Measurements from ENCODE around the gene TGFBR3.

DNA sequence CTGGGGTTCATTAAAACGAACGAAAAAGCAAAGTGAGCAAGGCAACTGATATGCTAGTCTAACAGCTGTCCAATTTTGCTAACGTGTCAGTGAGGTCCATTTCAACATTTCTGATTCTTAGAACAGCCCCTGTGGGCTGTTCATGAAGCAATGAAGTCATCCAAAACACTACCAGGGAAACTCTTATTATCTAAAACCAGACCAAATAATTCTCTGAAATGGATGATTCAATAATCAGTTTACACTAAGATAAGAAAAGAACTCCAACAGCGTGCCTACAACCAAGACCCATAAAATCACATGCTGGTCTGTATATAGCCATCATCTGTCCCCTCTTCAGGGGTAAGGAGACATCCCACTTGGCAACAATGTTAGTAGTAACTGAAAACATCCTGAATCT lies 122.7 kb downstream of the TGFBR3 start:
- TF ChIP-seq EP300 (IDR thresholded peaks at IDR 0.05) (no peak), POLR2A (IDR thresholded peaks at IDR 0.05) (no peak)
